GM12872 (cell line): ENCODE data around the gene EPM2A.

Source experiments
- TF ChIP-seq, protein P1 (sequence below): IDR thresholded peaks from 3 replicates; pipeline ENCODE4 v1.5.1; 2011; ENCODE audit warnings: low read depth, mild to moderate bottlenecking, low read length, moderate library complexity; ENCODE audit not compliant: insufficient read depth

Gene EPM2A

DNA sequence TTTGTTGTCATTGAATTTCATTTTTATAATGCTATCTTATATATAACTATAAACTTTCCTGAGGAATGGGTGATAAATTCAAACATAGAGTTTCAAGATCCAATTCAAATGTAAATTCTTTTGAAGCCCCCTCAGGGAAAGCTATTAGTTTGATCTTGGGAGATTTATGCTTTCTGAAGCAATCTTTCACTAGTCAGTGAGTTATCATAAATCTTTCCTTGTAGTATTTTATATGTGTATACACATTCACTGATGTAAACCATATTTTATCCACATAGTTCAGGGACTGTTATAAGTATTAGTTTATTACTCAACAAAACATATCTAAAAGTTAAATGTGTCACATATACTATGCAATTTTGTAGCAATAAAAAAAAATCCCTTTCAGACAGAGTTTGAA is 2.9 kb upstream of the EPM2A start:
- TF ChIP-seq, protein P1, sequence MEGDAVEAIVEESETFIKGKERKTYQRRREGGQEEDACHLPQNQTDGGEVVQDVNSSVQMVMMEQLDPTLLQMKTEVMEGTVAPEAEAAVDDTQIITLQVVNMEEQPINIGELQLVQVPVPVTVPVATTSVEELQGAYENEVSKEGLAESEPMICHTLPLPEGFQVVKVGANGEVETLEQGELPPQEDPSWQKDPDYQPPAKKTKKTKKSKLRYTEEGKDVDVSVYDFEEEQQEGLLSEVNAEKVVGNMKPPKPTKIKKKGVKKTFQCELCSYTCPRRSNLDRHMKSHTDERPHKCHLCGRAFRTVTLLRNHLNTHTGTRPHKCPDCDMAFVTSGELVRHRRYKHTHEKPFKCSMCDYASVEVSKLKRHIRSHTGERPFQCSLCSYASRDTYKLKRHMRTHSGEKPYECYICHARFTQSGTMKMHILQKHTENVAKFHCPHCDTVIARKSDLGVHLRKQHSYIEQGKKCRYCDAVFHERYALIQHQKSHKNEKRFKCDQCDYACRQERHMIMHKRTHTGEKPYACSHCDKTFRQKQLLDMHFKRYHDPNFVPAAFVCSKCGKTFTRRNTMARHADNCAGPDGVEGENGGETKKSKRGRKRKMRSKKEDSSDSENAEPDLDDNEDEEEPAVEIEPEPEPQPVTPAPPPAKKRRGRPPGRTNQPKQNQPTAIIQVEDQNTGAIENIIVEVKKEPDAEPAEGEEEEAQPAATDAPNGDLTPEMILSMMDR = no peak

DNA sequence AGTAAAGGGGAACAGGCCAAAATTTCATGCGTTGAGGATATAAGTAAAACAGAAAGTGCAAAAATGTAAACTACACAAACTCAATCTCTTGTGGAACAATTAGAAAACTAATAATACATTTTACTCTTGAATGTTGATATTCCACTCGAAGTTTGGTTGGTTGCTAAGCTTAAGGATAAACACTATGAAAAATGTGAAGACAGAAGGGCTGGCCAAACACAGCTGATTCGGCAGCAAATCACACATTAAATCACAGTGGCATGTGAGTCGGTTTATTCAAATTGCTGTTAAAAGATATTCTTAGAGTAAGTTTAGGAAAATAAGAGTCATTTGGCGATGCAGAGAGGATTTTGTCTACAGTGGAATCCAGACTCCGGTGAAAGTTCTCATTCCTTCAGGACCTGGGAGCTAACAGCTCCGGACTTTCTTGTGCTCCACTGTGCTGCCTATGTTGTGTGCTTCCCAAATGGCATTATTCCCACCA is 1.4 kb upstream of the EPM2A start:
- TF ChIP-seq, protein P1 = no peak

DNA sequence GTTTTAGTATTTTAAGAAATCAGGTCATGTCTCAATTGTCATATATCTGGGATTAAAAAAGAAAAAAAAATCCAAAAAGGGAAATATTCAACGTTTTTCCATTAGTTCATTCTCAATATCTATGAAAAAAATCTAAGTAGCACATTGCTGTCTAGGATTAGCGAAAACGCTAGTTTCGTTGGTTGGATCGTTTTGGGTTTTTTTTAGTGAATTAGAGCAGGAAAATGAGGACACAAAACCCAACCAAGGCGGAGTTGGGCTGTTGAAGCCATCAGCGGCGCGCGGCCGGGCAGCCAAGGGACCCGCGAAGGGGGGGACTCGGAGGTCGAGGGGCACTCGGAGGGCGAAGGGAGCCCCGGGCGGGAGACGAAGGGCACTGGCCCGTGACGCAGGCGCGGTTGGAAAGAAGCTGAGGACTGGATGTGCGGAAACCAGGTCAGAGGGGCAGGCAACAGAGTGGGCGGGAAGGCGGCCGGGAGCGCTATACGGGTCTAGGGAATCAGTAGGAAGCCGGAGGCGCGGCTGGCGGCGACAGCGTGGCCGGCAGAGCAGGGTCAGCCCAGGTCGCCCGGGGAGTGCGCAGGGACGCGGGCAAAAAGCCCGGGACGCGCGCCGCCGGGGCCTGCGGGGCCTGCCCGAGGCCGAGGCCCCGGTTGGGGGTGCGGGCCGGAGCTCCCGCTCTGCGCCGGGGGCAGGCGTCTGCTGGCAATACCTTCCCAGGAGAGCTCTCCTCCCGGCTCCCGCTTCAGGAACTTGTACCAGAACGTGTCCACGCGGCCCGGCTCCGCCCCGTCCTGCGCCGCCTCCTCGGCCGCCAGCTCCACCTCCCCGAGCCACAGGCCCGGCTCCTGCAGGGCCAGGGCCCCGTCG is 599 bp downstream of the EPM2A start:
- TF ChIP-seq, protein P1 = no peak

GRCh38 chr6:145733810-145734209 is 1.5 kb downstream of the EPM2A start:
- TF ChIP-seq, protein P1 = no peak

DNA sequence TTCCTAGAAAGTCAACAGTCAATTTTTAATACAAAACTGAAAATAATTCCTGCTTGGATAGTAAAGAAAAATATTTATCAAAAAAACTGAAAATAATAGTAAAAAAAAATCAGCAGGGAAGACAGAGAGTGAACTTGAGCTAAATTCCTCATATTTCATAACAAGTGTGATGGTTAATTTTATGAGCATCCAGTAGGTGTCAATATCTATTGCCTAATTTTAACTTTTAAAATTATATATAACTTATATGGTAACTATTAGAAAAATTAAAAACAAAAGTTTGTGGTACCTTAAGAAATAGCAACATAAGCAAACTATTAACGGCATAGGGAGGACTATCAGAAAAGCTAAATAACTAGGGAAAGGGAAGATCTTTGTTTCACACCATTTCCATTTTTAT is 2.1 kb downstream of the EPM2A start:
- TF ChIP-seq, protein P1 = no peak

- TF ChIP-seq, protein P1 = no peak
Observed at GRCh38 chr6:145731447-145731846, 3.9 kb downstream of the EPM2A start.

DNA sequence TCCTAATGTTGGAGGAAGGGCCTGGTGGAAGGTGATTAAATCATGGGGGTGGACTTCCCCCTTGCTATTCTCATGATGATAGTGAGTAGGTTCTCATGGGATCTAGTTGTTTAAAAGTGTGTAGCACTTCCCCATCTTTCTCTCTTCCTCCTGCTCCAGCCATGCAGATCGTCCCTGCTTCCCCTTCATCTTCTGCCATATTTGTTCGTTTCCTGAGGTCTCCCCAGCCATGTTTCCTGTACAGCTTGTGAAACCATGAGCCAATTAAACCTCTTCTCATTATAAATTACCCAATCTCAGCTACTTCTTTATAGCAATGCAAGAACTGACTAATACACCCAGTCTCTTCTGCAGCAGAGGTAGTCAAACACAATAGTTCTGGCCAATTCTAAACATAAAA is 5.4 kb downstream of the EPM2A start:
- TF ChIP-seq, protein P1 = no peak
